Endodermal cell (in vitro differentiated cells): Measurements from ENCODE around the gene NEURL2. TPM values are rescaled to one million over a fixed set of nuclear protein-coding genes. Genes with fewer than 3 reads are reported as not detected.

Experiments used
- DNase-seq: peaks from one replicate; pipeline ENCODE4 v3.0.0-alpha.2; 2017
- H3K27ac ChIP-seq: 2 replicates; pipeline ENCODE4 v1.5.1; 2013; ENCODE audit warnings: mild to moderate bottlenecking, low read depth, low read length, moderate library complexity
- H3K27me3 ChIP-seq: 2 replicates; pipeline ENCODE4 v1.6.1; 2013; ENCODE audit warnings: mild to moderate bottlenecking, low read length, moderate library complexity; ENCODE audit not compliant: insufficient read depth, control insufficient read depth, poor library complexity, severe bottlenecking
- H3K36me3 ChIP-seq: 2 replicates; pipeline ENCODE4 v1.7.0; 2013; ENCODE audit warnings: mild to moderate bottlenecking, low read length, moderate library complexity; ENCODE audit not compliant: control insufficient read depth, insufficient read depth
- H3K4me1 ChIP-seq: one replicate; pipeline ENCODE4 v1.7.0; 2013; ENCODE audit warnings: low read length; ENCODE audit not compliant: control insufficient read depth, insufficient read depth
- H3K4me3 ChIP-seq: 2 replicates; pipeline ENCODE4 v1.5.1; 2013; ENCODE audit warnings: mild to moderate bottlenecking, low read length, moderate library complexity
- H3K9ac ChIP-seq: 2 replicates; pipeline ENCODE4 v1.6.1; 2013; ENCODE audit warnings: mild to moderate bottlenecking, low read length, moderate library complexity; ENCODE audit not compliant: poor library complexity, severe bottlenecking; ENCODE audit errors: extremely low read depth
- H3K9me3 ChIP-seq: 2 replicates; pipeline ENCODE4 v1.6.1; 2013; ENCODE audit warnings: mild to moderate bottlenecking, low read length, moderate library complexity; ENCODE audit not compliant: control insufficient read depth
- H3K27ac Mint-ChIP-seq: 2 replicates; pipeline ENCODE4 v1.8.0; 2020; ENCODE audit warnings: mixed read lengths
- H3K27me3 Mint-ChIP-seq: 2 replicates; pipeline ENCODE4 v1.8.0; 2021; ENCODE audit warnings: mild to moderate bottlenecking, mixed read lengths; ENCODE audit not compliant: insufficient read depth
- H3K36me3 Mint-ChIP-seq: 2 replicates; pipeline ENCODE4 v1.8.0; 2020; ENCODE audit warnings: low read depth, mixed read lengths
- H3K4me1 Mint-ChIP-seq: 2 replicates; pipeline ENCODE4 v1.8.0; 2020; ENCODE audit warnings: mixed read lengths
- H3K4me3 Mint-ChIP-seq: 2 replicates; pipeline ENCODE4 v1.8.0; 2020; ENCODE audit warnings: mild to moderate bottlenecking, moderate library complexity, mixed read lengths
- H3K9me3 Mint-ChIP-seq: 2 replicates; pipeline ENCODE4 v1.8.0; 2020; ENCODE audit warnings: mild to moderate bottlenecking, mixed read lengths
- CTCF ChIP-seq: fragments of 200-600 bp; sonication (generic); conservative IDR thresholded peaks from 2 replicates; pipeline ENCODE4 v1.5.0; 2021; ENCODE audit warnings: antibody characterized with exemption, mild to moderate bottlenecking
- WGBS, 2 experiments: methylation state at CpG; one replicate each; pipeline versions ENCODE4 v1.1.5 to v1.1.7; 2013; ENCODE audit warnings: missing lambda C conversion rate in 2 of 2, mixed read lengths in 1 of 2; ENCODE audit not compliant: insufficient coverage in 1 of 2, insufficient read length in 1 of 2; 5-methylcytosine and 5-hydroxymethylcytosine counted together
- total RNA-seq, 2 donors: library from RNA; stranded (reverse); fragmentation: NEBNext Ultra II Directional in 1 of 2; extraction: Animal tissue kit (Norgen Biotek cat#: 25700) in 1 of 2; gene quantifications; 2 replicates in 1 of 2; 3 replicates in 1 of 2; pipeline ENCODE4 v1.2.1, GENCODE V29; 2021

NEURL2 gene
- total RNA-seq, 2 donors from 2014 or later: 4.4 to 6.4 TPM

- H3K9me3 Mint-ChIP-seq: no peaks in the 10 kb centered on the region
- no peak overlapping the region for H3K27ac ChIP-seq
- H3K27ac Mint-ChIP-seq: no peak overlapping the region
- DNase-seq: no peak
- H3K36me3 Mint-ChIP-seq: no peaks in the 10 kb centered on the region
- H3K4me3 Mint-ChIP-seq: no peak overlapping the region
- peaks cover 17% of the 10 kb centered on the region for H3K4me1 Mint-ChIP-seq
- H3K9ac ChIP-seq: no peak overlapping the region
- WGBS, 2 experiments: 93 to 98% methylated on average over 12 to 14 of the region's 14 CpGs
- H3K27me3 ChIP-seq: no peaks in the 10 kb centered on the region
- H3K4me3 ChIP-seq: no peak overlapping the region
- no peak for TF ChIP-seq CTCF
- peaks cover 4% of the 10 kb centered on the region for H3K4me1 ChIP-seq
- no peaks in the 10 kb centered on the region for H3K27me3 Mint-ChIP-seq
- no peaks in the 10 kb centered on the region for H3K9me3 ChIP-seq
- H3K36me3 ChIP-seq: no peaks in the 10 kb centered on the region
These were observed 36.3 kb upstream of the NEURL2 start for GRCh38 chr20:45927071-45927878.

GRCh38 chr20:45926731-45927070 is 35.7 kb upstream of the NEURL2 start:
- Histone ChIP-seq H3K9ac (no peak overlapping the region), H3K27me3 (no peaks in the 10 kb centered on the region), H3K4me1 (peaks cover 4% of the 10 kb centered on the region), H3K4me3 (no peak overlapping the region), H3K36me3 (no peaks in the 10 kb centered on the region), H3K9me3 (no peaks in the 10 kb centered on the region), H3K27ac (no peak overlapping the region)
- Mint-ChIP-seq H3K4me1 (peaks cover 15% of the 10 kb centered on the region), H3K4me3 (no peak overlapping the region), H3K27ac (no peak overlapping the region), H3K9me3 (no peaks in the 10 kb centered on the region), H3K27me3 (peaks cover 3% of the 10 kb centered on the region), H3K36me3 (no peaks in the 10 kb centered on the region)
- no peak for DNase-seq
- 90 to 100% methylated on average over 1 to 2 of the region's 2 CpGs for WGBS, 2 experiments
- no peak for TF ChIP-seq CTCF

- H3K27me3 ChIP-seq: no peaks in the 10 kb centered on the region
- no peak overlapping the region for H3K27ac ChIP-seq
- Mint-ChIP-seq H3K4me1 (peaks cover 15% of the 10 kb centered on the region), H3K27me3 (peaks cover 10% of the 10 kb centered on the region), H3K36me3 (no peaks in the 10 kb centered on the region), H3K27ac (peak overlapping the region; percentile 30), H3K4me3 (no peak overlapping the region), H3K9me3 (no peaks in the 10 kb centered on the region)
- 81 to 93% methylated on average over 3 to 9 of the region's 9 CpGs for WGBS, 2 experiments
- H3K4me1 ChIP-seq: peaks cover 4% of the 10 kb centered on the region
- H3K36me3 ChIP-seq: no peaks in the 10 kb centered on the region
- no peak for DNase-seq
- no peak overlapping the region for H3K4me3 ChIP-seq
- no peak for TF ChIP-seq CTCF
- no peak overlapping the region for H3K9ac ChIP-seq
- H3K9me3 ChIP-seq: no peaks in the 10 kb centered on the region
These were observed 35.0 kb upstream of the NEURL2 start for GRCh38 chr20:45925821-45926506.
